Activated T-cell treated with anti-CD3 and anti-CD28 coated beads for 4 hours (primary cell): ENCODE results near the gene APOA1.

Experiments used
- DNase-seq: peaks from one replicate; pipeline ENCODE4 v3.0.0-alpha.2; 2020

Gene APOA1

DNA sequence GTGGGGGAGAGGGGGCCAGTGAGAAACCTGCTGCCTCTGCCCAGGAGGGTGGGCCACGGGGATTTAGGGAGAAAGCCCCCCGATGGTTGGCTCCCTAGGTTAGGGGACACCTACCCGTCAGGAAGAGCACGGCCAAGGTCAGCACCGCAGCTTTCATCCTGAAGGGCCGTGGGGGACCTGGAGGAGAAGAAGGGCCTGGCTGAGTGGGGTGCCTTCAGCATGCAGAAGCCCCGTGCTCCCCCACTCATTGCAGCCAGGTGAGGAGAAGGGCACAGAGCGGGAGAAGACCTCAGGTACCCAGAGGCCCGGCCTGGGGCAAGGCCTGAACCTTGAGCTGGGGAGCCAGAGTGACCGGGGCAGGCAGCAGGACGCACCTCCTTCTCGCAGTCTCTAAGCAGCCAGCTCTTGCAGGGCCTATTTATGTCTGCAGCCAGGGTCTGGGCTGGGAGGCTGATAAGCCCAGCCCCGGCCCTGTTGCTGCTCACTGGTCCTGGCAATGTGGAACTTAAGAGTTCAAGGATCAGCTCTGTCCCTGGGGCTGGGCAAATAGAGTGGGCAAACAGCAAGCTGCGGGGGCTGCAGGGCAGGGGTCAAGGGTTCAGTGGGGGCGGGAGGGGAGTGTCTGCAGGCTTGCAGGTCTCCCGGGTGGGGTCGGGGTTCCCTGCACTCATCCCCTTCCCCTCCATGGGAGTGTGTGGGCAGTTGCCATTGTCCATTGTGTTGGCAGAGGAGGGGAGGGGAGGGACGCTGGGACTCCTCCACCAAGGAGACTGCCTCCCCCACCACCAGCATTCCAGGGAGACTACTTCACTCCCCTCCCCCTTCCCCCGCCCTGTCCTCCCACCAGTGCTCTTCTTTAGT lies at the start of gene APOA1:
APOA1 (minus strand) TSS at position 392 of the 861 bp plus-strand sequence; CDS start at position 157, 235 bp downstream.
- no peak for DNase-seq

DNA sequence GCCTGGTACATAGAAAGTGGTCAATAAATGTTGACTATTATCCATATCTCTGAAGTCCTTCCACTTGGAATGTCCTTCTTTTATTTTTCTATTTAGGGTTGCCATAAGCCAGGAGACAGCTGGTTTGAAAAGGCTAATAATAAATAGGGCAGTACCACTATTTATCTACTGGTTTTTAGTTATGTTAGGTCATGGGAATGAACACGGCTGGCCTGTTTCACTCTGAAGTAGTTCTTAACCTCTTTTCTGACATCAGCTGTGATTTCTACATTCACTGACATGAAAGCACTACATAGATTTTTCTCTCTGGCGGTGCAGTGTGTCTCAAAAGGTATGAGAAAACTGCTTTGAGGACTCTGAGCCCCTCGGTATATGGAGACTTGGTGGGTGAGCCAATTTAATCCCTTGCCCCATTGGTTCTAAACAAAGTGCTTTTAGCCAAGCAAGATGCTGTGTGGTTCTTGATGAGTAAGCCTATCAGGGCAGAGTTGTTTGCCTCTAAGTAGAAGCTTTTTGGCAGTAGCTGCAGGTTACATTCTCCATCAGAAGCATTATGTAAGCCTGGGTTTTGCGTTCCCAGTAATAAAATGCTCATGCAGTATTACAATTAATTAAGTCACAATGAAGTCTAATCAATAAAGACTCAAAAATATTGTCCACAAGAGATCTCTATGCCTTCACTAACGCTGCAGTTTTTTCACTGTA lies 48.7 kb upstream of the APOA1 start:
- DNase-seq, result no peak

- DNase-seq, result no peak
These were observed 45.0 kb upstream of the APOA1 start for GRCh38 chr11:116882386-116882785.

GRCh38 chr11:116881143-116881542 lies 43.7 kb upstream of the APOA1 start:
- no peak for DNase-seq

DNA sequence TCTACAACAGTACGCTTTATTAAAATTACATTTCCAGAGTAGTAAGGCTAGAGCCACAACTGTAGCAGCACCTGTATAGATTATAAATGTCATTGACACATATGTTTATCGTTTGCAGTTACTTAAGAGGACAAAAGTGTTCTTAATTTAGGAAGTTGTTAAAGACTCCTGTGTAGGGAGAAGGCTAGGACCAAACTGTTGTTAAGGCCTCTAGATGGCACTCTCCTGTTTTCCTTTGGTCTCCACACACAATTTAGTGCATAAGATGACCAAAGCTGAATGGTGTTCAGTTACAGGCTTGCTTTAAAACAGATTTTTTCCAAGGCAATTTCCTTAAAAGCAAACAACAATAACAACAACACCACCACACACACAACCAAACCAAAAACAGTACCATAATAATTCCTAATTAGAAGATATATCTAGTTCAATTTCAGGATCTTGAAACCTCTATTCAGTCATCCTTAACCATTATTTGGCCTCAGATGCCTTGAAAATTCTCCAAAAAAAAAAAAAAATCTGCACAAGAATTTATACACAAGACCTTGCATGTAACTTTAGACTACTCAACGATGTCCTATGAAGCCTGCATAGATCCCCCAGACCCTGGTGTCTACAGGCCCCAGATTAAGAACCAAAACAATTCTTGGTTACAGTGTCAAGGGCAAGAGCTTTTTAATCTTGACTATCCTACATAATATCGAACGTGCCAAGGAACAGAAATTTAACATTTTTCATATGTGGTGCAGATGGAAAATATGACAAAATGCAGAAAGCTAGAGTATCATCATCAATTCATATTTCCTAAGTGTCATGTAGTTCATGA lies 42.6 kb upstream of the APOA1 start:
- DNase-seq, result no peak

DNA sequence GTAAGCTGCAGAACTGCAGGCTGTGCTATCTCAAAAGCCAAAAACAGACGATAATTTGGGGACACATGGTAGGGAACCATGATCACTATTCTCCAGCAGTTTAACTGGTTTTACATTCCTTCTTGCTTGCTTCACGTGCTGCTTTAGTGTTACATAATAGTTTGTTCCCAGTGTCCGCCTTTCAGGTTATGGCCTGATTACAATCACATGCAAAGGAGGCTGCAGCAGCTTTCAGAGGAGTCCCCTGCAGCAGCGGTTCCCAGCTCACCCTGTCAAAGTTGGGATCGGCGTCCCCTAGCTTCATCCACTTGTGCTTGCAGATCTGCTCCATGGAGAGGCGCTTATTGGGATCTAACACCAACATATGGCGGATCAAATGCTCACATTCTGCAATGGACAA lies 39.2 kb upstream of the APOA1 start:
- no peak for DNase-seq

- no peak for DNase-seq
These were observed 37.8 kb upstream of the APOA1 start for GRCh38 chr11:116875194-116875593.

- DNase-seq, result no peak
These were observed 36.8 kb upstream of the APOA1 start for GRCh38 chr11:116874251-116874650.

DNA sequence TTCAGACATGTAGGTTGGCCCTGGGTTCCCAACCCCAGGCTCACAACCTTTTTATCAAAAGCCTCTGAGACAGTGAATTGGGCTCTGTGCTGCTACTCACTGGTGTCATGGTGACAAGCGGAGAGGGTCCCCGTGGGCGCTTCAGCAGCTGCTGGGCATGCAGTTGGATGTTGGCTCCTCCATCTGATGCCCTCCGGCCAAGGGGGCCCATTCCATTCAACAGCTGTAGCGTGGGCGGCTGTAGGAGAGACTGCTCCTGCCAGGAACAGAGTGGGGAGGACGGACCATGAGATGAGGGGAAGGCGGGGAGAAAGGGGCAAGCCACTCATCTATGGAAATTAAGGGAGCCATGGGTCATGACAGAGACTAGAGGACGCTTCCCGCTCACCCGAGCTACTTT lies 36.0 kb upstream of the APOA1 start:
- no peak for DNase-seq

DNA sequence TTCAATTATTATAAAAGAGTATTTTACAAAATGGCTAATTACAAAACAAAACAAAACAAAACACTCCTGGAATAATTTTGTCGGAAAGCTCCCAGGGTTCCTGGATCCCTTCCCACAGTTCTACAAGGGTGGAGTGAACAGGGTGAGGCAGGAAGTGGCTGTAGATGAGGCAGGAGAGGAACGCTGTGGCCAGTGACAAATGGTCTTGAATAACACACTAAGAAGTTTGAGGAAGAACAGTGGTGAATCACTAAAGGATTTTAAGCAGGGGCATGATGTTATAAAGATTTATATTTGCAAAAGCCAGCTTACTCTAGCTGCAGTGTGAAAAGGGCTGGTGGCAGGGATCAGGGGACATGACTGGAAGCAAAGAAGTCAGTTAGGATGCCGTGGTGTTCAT lies 33.8 kb upstream of the APOA1 start:
- DNase-seq, result no peak

- no peak for DNase-seq
These were observed 32.6 kb upstream of the APOA1 start for GRCh38 chr11:116870054-116870453.

GRCh38 chr11:116869610-116870009 lies 32.2 kb upstream of the APOA1 start:
- DNase-seq, result no peak

- no peak for DNase-seq
These were observed 30.6 kb upstream of the APOA1 start for GRCh38 chr11:116868066-116868465.

- no peak for DNase-seq
These were observed 30.2 kb upstream of the APOA1 start for GRCh38 chr11:116867619-116868018.

DNA sequence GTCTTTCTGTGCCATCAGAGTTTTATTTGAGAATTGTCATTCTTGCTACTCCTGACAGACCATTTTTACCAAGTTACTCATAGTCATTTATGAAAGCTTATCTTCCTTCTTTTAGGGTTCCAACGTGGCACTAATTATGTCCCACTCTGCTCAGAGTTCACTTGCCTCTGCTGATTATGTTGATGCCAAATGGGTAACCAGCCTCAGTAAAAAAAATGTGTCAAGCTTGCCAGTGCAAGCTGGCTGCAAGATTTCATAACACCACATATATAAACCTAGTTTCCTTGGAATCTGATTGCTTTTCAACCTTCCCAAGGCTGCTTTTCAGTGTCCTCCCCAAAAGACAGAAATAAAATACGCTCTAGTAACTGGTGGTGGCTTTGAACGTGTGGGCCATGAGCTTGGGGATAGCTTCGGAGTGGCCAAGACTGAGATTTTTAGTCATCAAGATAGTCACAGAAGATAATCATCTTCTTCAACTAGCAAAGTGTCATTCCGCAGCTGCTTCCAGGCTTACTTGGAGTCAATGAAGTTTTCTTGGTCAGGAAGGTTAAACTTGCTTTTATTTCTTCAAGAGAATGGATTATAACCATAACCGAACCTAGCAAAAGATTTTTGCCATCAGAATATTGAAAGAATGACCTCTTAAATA lies 29.5 kb upstream of the APOA1 start:
- no peak for DNase-seq

- DNase-seq, result no peak
These were observed 28.3 kb upstream of the APOA1 start for GRCh38 chr11:116865696-116866095.

GRCh38 chr11:116864531-116864930 lies 27.1 kb upstream of the APOA1 start:
- no peak for DNase-seq

GRCh38 chr11:116862951-116863350 lies 25.5 kb upstream of the APOA1 start:
- no peak for DNase-seq

GRCh38 chr11:116862185-116862584 lies 24.8 kb upstream of the APOA1 start:
- no peak for DNase-seq

GRCh38 chr11:116861539-116861938 lies 24.1 kb upstream of the APOA1 start:
- DNase-seq, result no peak

DNA sequence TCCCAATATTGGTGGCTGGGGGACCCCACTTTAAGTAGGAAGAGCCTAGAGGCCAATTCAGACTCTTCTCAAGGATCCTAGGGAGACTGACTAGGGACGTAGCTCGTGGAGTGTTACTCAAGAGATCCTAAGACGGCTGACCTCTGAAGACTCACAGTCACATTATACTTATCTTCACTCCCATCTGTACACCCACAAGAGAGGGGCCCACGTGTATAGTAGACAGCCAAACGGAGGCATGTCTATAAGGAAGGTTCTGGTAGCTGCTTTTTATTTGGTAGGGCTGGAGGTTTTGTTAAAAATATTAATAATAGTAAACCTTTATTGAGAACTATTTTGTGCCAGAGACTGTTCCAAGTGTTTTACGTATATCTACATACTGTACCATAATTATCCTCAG lies 22.9 kb upstream of the APOA1 start:
- DNase-seq, result no peak

DNA sequence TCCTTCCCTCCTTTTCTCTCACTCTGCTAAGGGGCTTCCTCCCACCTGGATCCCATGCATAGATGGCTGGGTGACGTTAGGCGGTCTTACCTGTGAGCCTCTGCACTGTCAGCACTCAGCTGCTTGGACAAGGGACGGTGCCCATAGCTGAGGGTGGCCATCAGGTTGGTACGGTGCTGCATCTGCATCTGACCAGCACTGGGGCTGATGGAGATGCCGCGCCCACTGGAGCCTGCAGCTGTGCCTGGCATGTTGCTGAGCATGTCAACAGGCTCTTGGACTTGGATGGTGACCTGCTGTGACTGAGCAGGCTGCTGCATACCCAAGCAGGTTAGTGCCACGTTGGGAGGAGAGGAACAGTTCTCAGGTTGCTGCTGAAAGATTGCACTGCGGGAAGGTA lies 21.8 kb upstream of the APOA1 start:
- no peak for DNase-seq

DNA sequence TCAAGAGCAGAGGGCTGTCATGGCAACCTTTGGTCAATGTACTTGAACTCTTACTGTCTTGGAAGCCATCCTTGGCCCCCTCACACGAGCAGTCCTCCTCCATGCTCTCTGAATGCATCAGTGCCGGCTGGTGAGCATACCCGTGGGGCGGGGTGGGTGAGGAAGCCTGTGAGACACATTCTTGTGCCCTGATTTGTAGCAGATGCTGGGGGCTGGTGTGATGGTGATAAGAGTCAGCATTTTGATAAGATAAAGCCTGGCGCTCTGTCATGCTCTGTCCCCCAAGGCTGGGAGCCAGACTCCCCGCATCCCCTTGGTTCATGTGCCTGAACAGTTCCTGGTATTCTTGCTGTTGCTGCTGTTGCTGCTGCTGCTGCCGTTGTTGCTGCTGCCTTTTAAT lies 20.5 kb upstream of the APOA1 start:
- DNase-seq, result no peak
